C4-2B (cell line): ENCODE data around the gene ADSS1.

Experiments
- CTCF ChIP-seq: fragments of 450-650 bp; conservative IDR thresholded peaks from 2 replicates; pipeline ENCODE4 v1.5.1; 2017; ENCODE audit warnings: mild to moderate bottlenecking
- ZFX ChIP-seq: fragments of 450-650 bp; IDR thresholded peaks from 2 replicates; pipeline ENCODE4 v1.6.1; 2017

- TF ChIP-seq CTCF (no peak), ZFX (no peak)
These were observed 33.8 kb downstream of the ADSS1 start for GRCh38 chr14:104757681-104758392.
